NCI-H2171 treated with DMSO at 0.1 percent for 48 hours (cell line): ENCODE results near the gene GSG1.
A peak's percentile ranks its signal among the peaks of the same experiment; 100 is the strongest.

Source experiments
- DNase-seq: peaks from one replicate; lab custom pipeline; 2025; lab: John Stamatoyannopoulos, UW

Gene GSG1

DNA sequence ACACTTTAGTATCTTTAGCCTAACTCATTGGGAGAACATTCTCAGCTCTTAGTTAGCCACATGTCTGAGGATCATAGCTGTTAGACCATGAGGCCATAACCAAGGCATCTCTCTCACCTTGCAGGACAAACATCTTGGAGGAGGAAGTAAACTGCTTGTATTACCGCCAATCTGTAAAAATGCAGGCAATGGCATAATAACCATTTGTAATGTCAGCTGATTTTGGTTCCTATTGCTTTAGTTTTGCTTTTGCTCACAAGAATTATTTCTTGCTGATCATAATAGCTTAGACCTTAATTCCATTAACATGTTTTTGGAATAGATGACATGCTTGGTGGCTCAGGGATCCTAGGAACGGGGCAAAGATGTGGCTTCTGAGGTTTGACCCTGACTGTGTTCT, 16.4 kb upstream of the GSG1 start:
- no peak for DNase-seq

GRCh38 chr12:13117029-13117428, 13.6 kb upstream of the GSG1 start:
- DNase-seq, result no peak

GRCh38 chr12:13116259-13116658, 12.8 kb upstream of the GSG1 start:
- no peak for DNase-seq

DNA sequence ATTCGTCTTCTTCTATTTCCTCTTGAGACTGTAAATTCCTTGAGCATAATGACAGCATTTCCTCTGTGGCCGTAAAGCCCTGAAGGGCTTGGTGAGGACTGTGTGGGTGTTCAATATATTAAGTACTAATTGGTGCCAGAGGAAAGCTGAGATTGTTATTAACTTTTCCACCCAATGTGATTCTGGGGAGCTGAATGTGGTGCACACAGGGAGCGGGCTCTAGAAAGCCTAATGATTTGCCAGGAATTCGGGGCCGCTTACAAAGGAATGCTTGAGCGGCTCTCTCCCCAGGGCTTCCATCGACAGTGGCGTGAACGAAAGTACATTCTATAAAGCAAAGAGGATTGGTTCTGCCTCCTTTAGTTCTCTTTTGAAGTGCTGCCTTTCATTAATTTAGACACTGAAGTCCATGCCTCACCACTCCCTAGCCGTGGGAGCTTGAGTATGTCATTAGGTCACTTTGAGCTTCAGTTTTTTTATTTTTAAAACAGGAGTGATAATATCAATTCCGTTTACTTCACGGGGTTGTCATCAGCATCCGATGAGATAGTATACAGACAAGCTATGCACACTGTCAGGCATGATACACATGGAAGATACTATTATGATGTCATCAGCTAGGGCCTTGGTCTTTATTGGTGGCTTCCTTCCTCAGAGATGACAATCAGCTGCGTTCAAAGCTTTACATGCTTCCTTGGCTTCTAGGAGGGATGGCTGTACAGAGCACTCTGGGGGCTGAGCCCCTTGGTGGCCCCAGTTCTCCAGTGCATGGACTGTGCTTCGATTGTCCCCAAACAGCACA, 11.0 kb upstream of the GSG1 start:
- DNase-seq, result no peak

DNA sequence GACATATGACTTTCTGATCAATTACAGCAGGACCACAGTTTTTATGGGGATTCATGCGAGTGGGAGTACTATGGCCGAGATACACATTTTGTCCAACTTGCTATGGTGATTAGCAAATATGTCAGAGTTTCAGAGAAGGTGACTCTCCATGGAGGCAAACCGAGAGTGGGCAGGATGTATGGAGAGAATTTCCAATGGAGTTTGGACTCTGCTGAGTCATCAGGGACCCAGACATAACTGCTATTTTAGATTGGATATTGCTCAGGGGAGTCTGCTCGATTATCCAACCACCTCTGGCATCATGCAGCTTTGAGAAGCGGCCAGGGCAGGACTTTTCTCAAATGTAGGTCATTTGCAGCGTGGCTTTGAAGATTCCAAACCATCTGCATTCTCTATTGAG, 9.5 kb upstream of the GSG1 start:
- no peak for DNase-seq

DNA sequence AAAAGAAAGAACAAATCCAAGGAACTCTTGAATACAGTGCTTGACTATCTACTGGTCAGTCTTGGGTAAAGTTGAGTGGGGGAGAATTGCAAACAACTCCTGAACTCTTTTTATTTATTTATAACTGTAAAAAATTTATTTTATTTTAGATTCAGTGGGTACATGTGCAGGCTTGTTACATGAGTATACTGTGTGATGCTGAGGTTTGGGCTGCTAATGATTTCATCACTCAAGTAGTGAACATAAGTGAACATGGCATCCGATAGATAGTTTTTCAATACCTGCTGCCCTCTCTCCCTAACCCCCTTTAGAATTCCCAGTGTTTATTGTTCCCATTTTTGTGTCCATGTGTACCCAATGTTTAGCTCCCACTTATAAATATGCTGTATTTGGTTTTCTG, 3.2 kb upstream of the GSG1 start:
- DNase-seq, result no peak

GRCh38 chr12:13105781-13106180, 2.3 kb upstream of the GSG1 start:
- DNase-seq, result no peak

DNA sequence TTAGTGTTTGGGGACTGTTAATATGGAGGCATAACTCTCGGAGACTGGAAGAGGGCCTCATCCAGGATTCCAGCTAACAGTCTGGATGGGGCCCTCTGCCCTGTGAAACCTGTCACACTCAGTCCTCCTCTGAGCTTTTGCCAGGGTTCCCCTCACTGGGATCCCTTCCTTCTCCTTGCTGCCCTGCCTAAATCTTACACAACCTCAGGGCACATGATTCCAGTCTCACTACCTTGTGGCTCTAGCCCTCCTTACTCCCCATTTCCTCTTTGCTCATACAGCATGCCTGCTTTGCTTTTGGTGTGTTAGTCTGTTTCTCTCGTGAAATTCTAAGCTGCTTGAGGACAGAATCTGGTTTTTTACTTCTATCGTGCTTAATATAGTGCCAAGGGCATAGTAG, 942 bp upstream of the GSG1 start:
- DNase-seq, result no peak

GRCh38 chr12:13102461-13103195, 839 bp downstream of the GSG1 start:
- DNase-seq, result no peak

DNA sequence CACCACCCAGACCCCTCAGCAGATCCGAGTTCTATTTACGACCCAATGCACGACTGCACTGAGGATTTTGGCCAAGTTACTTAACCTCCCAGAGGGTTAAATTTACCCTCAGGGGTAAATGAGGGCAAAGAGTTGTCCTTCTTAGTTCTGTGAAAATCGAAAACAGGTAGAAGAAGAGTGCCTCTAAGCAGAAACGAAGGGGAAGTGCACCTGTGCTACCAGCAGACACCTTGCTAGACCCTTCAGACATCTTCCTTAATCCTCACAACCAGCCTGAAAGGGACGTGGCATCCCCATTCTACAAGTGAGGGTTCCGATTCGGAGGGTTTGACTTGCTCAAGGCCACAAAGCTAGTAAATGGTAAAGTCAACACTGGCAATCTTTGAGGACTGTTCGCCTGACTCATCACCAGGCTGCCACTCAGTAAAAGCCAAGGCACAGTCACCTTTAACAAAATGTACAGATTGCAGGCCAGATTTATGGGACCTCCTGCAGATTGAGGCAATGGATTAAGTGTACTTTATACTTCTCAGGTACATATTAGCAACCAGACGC, 1.6 kb downstream of the GSG1 start:
- DNase-seq, result peak; percentile 2

DNA sequence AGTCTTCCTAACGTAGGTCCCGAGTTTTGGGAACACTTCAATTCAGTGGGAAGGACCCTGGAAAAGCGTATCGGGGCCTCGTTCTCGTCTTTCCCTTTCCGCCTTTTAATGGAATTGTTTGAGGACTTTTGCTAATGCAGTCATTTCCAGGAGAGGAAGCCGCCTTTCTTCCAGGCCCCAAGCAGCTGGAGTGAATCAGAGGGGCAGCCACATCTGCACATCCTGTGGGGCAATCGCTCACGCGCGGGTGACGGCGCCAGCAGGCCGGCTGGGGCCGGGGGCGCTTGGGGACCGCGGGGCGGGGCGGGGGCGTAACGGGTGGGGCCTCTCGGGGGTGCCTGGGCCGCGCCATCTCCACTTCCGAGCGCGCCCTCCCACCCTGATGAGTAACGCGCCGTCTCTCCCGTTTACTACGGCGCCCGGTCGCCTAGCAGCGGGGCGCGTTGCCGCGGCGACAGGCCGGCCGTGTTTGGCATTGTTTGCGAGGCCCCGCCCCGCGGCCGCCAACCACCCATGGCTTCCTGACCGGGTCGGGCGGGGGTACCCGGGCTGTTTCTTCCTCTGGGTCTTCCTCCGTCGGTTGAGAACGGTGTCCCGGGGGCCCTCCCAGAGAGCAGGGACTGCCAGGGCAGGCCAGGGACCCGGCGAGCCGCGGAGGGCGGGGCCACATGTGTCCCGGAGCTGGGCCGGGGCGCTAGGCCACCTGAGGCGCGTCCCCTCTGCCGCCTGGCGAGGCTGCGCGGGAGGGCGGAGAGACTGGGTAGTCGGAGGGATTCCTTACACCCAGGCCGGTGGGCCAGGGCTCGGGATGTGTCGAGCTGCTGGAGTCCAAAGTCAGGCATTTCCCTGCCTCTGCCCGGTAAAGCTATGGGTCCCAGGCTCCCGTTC, 2.3 kb downstream of the GSG1 start:
- DNase-seq, result peak; percentile 78

- peak; percentile 33 for DNase-seq
Measured at GRCh38 chr12:13100605-13100881, 2.9 kb downstream of the GSG1 start.

DNA sequence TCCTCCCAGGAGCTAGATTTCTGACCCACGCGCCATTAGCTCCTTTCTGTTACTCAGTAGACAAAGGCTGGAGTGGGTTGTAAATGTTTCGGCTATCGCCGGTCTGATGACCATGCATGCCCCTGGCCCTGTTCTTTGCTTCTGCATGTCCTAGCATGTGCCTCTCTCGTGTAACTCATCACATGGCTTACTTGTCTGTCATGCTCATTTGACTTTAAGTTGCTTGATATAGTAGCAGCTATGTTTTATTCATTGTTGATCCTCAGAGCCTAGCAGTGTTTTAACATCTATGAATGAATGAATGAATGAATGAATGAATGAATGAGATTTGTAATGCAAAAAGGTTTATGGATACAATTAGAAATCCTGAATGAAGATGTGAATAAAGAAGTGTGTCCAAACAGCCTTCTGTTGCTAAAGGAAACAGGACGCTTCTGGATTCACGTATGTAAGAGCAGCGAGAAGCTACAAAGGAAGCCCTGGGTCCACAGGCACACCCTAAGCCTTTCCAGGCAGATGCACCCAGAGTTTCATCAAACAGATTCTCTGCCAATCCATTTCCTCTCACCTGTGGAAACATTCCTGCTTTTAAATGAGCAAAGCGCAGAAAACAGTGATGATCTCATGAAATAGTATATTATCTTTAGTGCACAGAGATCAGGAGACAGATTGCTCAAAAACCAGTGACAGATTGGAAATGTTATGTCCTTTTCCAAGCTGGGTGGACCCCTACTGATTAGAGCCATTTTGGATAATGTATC, 3.4 kb downstream of the GSG1 start:
- DNase-seq, result peak; percentile 23

DNA sequence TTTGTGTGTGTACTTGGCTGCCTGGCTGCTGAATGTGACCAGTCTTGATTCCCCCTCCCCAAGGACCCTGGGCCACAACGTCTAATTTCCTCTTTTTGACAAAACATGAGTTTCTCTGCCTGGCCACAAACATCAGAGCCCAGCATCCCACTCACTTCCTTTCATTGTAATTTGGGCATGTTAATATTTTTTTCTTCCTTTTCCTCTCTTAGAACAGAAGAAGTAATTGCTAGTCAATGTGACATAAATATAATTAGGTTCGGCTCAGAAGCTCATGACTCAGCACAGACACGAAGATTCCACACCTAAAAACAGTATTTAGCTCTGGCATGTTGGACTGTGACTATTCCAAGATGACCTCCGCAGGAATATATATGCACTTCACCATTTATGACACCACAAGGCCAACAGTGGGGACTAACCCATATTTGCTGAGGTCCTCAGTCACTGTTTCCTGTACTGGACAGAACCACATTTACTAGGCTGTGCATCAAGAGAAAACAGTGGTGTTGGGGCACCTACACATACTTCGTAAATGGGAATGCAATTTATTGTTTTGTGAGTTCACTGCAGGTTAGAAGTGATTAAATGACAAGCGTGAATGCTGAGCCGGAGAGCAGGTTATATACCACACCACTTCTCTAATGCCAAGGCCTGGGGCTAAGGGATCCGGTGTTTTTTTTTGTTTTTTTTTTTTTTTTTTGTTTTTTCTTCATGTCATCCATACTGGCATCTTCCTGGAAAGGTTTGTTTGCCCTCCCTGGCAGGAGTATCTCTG, 4.2 kb downstream of the GSG1 start:
- no peak for DNase-seq

DNA sequence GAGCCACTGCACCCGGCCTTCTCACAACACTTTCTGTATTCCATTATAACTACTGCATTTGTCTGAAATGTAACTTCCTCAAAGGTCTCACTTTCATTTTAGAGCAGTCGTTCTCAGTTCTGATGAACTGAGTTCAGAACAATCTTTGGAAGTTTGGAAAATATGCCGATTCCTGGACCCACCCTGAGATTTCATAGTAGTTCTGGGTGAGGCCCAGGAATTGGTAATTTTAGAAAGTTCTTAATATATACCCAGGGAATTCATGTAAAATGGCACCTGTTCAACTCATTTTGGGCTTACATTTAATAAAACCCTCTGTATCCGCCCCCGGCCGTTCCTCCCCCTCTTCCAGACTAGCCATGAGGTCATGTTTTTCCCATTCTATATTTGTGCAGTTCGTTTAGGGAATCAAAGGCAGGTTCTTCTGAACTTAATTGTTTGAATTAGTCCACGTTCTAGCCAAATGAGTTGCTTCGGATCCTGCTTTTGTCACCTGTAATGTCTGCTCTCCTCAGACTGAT, 5.9 kb downstream of the GSG1 start:
- DNase-seq, result no peak

GRCh38 chr12:13095266-13095995, 8.0 kb downstream of the GSG1 start:
- no peak for DNase-seq

DNA sequence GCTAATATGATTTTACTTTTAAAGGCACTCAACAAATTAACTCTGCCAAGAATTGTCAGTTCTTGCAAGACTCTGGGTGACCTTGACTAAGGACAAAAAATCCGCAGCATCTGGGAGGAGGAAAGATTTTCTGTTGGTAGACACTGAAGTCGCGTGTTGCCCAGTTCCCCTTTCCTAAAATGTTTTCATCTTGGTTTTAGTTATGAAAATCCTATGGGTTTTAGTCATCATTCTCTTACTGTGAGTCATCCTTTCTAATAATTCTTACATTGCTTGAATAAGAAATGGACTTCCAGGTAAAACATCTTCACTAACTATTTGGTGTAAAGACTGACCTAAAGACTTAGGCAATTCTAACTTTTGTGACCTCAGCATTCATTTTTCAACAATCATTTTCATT, 9.1 kb downstream of the GSG1 start:
- DNase-seq, result no peak

GRCh38 chr12:13093848-13094220, 9.6 kb downstream of the GSG1 start:
- DNase-seq, result no peak

- no peak for DNase-seq
Measured at GRCh38 chr12:13093191-13093847, 10.1 kb downstream of the GSG1 start.

DNA sequence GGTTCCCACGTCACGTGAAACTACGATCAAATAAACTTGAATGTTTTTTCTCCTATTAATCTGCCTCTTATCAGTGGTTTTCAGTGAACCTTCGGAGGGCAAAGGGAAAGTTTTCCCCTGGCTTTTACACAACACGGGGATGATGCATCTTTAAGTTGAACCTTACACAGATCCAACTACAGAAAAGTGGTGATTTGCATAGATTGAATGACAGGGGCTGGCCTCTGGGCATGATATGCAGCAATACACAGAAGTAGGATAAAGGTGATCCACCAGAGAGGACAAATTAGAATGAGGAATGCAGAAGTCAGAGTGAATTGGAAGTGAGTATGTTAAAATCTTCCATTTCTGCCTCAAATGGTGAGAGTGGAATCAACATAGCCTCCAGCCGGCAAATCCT, 11.6 kb downstream of the GSG1 start:
- no peak for DNase-seq
